Measurements from ENCODE around the gene PLEKHO2.
"Not testable (repeated sequence)": the region's sequence is repeated elsewhere in the genome, so short reads cannot be mapped to it uniquely, and the experiment has no call there.

- not testable (repeated sequence) for TF ChIP-seq EZH2 (IDR thresholded peaks at IDR 0.05; ENCODE audit: insufficient read depth, poor library complexity, severe bottlenecking); EZH2phosphoT487 (IDR thresholded peaks at IDR 0.05; ENCODE audit: insufficient read depth, low read depth)
Observed at GRCh38 chr15:64798905-64799304, 42.8 kb upstream of the PLEKHO2 start.
